Hepatocyte (in vitro differentiated cells): Measurements from ENCODE around the gene HTR1D.
"Not testable (repeated sequence)": the region's sequence is repeated elsewhere in the genome, so short reads cannot be mapped to it uniquely, and the experiment has no call there.

Experiments used
- CTCF ChIP-seq: fragments of 200-600 bp; sonication (generic); IDR thresholded peaks from 2 replicates; pipeline ENCODE4 v1.5.1; 2016; ENCODE audit warnings: antibody characterized with exemption, mild to moderate bottlenecking; ENCODE audit not compliant: poor library complexity
- EZH2 ChIP-seq: fragments of 200-600 bp; sonication (generic); IDR thresholded peaks from 2 replicates; pipeline ENCODE4 v1.6.1; 2016; ENCODE audit warnings: antibody characterized with exemption, mild to moderate bottlenecking, borderline replicate concordance
- EZH2phosphoT487 ChIP-seq: fragments of 200-600 bp; sonication (generic); IDR thresholded peaks from one replicate; pipeline ENCODE4 v1.6.1; 2018; ENCODE audit warnings: antibody characterized with exemption, mild to moderate bottlenecking, low read depth, moderate library complexity; ENCODE audit not compliant: unreplicated experiment, severe bottlenecking

- not testable (repeated sequence) for TF ChIP-seq CTCF, EZH2, EZH2phosphoT487
Observed at GRCh38 chr1:23258082-23258481, 40.8 kb upstream of the HTR1D start.
